Fibroblast of skin of left biceps (primary cell): Measurements from ENCODE around the gene ZNF776.
"Not testable (repeated sequence)": the region's sequence is repeated elsewhere in the genome, so short reads cannot be mapped to it uniquely, and the experiment has no call there.

Experiments used
- DNase-seq, 2 experiments: peaks; one replicate each; pipeline ENCODE4 v3.0.0-alpha.2; 2013; ENCODE audit warnings: low read depth in 2 of 2

ZNF776 gene

GRCh38 chr19:57746580-57747471 is at the start of gene ZNF776:
TSS of gene ZNF776 (plus strand) at chr19:57746815. CDS start at chr19:57747059, 244 bp downstream.
- peak; percentile 76 to 79 for DNase-seq

GRCh38 chr19:57701625-57702024 is 45.0 kb upstream of the ZNF776 start:
- DNase-seq = no peak

- no peak for DNase-seq
These were observed 40.3 kb upstream of the ZNF776 start for GRCh38 chr19:57706346-57706745.

- DNase-seq = peak; percentile 37 to 39
These were observed 37.8 kb upstream of the ZNF776 start, which contains the start of gene ZNF154 for GRCh38 chr19:57708641-57709361. TSS of gene ZNF154 (minus strand) at chr19:57709204. CDS start at chr19:57708971, 233 bp downstream.

- no peak for DNase-seq
These were observed 37.0 kb upstream of the ZNF776 start for GRCh38 chr19:57709616-57710015.

GRCh38 chr19:57712222-57712621 is 34.4 kb upstream of the ZNF776 start:
- no peak for DNase-seq

GRCh38 chr19:57719424-57719823 is 27.2 kb upstream of the ZNF776 start:
- no peak for DNase-seq

GRCh38 chr19:57719901-57720519 is 26.6 kb upstream of the ZNF776 start:
- no peak for DNase-seq

- no peak for DNase-seq
These were observed 25.7 kb upstream of the ZNF776 start for GRCh38 chr19:57720878-57721277.

- DNase-seq = not testable (repeated sequence)
These were observed 8.3 kb upstream of the ZNF776 start for GRCh38 chr19:57738320-57738719.

GRCh38 chr19:57738770-57739169 is 7.8 kb upstream of the ZNF776 start:
- DNase-seq = not testable (repeated sequence)

- no peak for DNase-seq
These were observed 825 bp downstream of the ZNF776 start for GRCh38 chr19:57747472-57747807.

- DNase-seq = no peak
These were observed 1.4 kb downstream of the ZNF776 start for GRCh38 chr19:57748029-57748428.

GRCh38 chr19:57754091-57754673 is 7.6 kb downstream of the ZNF776 start:
- no peak for DNase-seq

- DNase-seq = no peak
These were observed 8.4 kb downstream of the ZNF776 start for GRCh38 chr19:57755031-57755430.

- DNase-seq = no peak
These were observed 11.3 kb downstream of the ZNF776 start for GRCh38 chr19:57757941-57758340.

- no peak for DNase-seq
These were observed 12.5 kb downstream of the ZNF776 start for GRCh38 chr19:57759096-57759495.

- peak; percentile 70 for DNase-seq
These were observed 22.9 kb downstream of the ZNF776 start, which contains the start of gene ZNF586 for GRCh38 chr19:57769345-57770131. TSS of gene ZNF586 (plus strand) at chr19:57769676. CDS start at chr19:57769843, 167 bp downstream.

- no peak for DNase-seq
These were observed 24.8 kb downstream of the ZNF776 start for GRCh38 chr19:57771417-57771816.

GRCh38 chr19:57773488-57773887 is 26.9 kb downstream of the ZNF776 start:
- DNase-seq = no peak

- DNase-seq = no peak
These were observed 30.2 kb downstream of the ZNF776 start for GRCh38 chr19:57776764-57777296.
